SK-N-SH treated with all-trans-retinoic acid at 6 μM for 48 hours (cell line): ENCODE data around the gene ARMH4.

Experiments
- CREB5 ChIP-seq: fragments of 250-450 bp; sonication (Bioruptor Pico); IDR thresholded peaks from 2 replicates; pipeline ENCODE4 v1.5.1; 2020; ENCODE audit warnings: low read depth, mild to moderate bottlenecking, moderate library complexity
- ZFP3 ChIP-seq: fragments of 250-450 bp; sonication (Bioruptor Pico); IDR thresholded peaks from 2 replicates; pipeline ENCODE4 v1.5.0; 2020; ENCODE audit warnings: mild to moderate bottlenecking, moderate library complexity

GRCh38 chr14:58133739-58134138 lies 18.3 kb downstream of the ARMH4 start:
- no peak for TF ChIP-seq CREB5 (CRISPR knock-in tag)
- TF ChIP-seq ZFP3 (CRISPR knock-in tag) = no peak
